GM12878 (cell line): ENCODE data around the gene TEN1. TPM values are rescaled to one million over a fixed set of nuclear protein-coding genes. Genes with fewer than 3 reads are reported as not detected.

Experiments
- ATAC-seq: fragments of 200-7000 bp; cut with Tn5 transposase; 3 replicates; pipeline ENCODE4 v1.9.1; 2020; ENCODE audit warnings: mild to moderate bottlenecking, moderate library complexity
- BruUV-seq: library from RNA; stranded (reverse); fragments of 400-500 nt; replicated peaks from 2 replicates; lab custom pipeline; 2021; lab: Mats Ljungman, UMichigan
- CTCF ChIA-PET: fragments of 300-600 bp; sonication (Branson Sonifier 250); formaldehyde crosslinking; extraction: SDS; loops from one replicate; lab custom pipeline; 2021; ENCODE audit warnings: inconsistent platforms; lab: Yijun Ruan, JAX
- POLR2A ChIA-PET: fragments of 350-600 bp; formaldehyde crosslinking; extraction: SDS; loops from one replicate; lab custom pipeline; 2021; ENCODE audit warnings: inconsistent platforms; lab: Charles Lee
- RAD21 ChIA-PET: fragments of 300-600 bp; sonication (Branson Sonifier 250); formaldehyde crosslinking; loops from one replicate; lab custom pipeline; 2023; ENCODE audit warnings: antibody characterized with exemption; ENCODE audit not compliant: unreplicated experiment; lab: Charles Lee
- SMC1A ChIA-PET: fragments of 300-600 bp; sonication (Branson Sonifier 250); formaldehyde crosslinking; loops from one replicate; lab custom pipeline; 2023; ENCODE audit not compliant: unreplicated experiment, uncharacterized antibody; lab: Charles Lee
- DNase-seq: peaks from one replicate; pipeline ENCODE4 v3.0.0-alpha.2; 2011; ENCODE audit warnings: low read depth, low spot score
- FAIRE-seq: peaks from 3 replicates; lab custom pipeline; 2011; peaks lifted over from hg19 to GRCh38; lab: Jason Lieb, UNC
- H2AFZ ChIP-seq: 2 replicates; pipeline ENCODE4 v1.6.0; 2011; ENCODE audit warnings: low read depth, low read length, control low read depth; ENCODE audit not compliant: control insufficient read depth
- H3K27ac ChIP-seq: 2 replicates; pipeline ENCODE4 v1.5.1; 2011; ENCODE audit warnings: control low read depth; ENCODE audit not compliant: control insufficient read depth, insufficient read depth
- H3K27me3 ChIP-seq, 2 experiments: replicated peaks in 1 of 2; 2 replicates each; pipeline versions ENCODE4 v1.6.0 to v1.6.1; 2011; ENCODE audit warnings: low read length in 1 of 2; ENCODE audit not compliant: control insufficient read depth in 2 of 2, insufficient read depth in 2 of 2
- H3K36me3 ChIP-seq, 2 experiments: 2 replicates each; pipeline ENCODE4 v1.5.1; 2011; ENCODE audit warnings: low read length in 1 of 2; ENCODE audit not compliant: control insufficient read depth in 2 of 2, insufficient read depth in 2 of 2
- H3K4me1 ChIP-seq: 2 replicates; pipeline ENCODE4 v1.6.1; 2011; ENCODE audit warnings: mild to moderate bottlenecking, low read length, moderate library complexity, mixed read lengths; ENCODE audit not compliant: control insufficient read depth, insufficient read depth
- H3K4me2 ChIP-seq: 2 replicates; pipeline ENCODE4 v1.6.0; 2011; ENCODE audit warnings: control low read depth; ENCODE audit not compliant: control insufficient read depth, insufficient read depth
- H3K4me3 ChIP-seq: fragments of 200-600 bp; sonication (generic); 2 replicates; pipeline ENCODE4 v1.5.1; 2016
- H3K79me2 ChIP-seq: 2 replicates; pipeline ENCODE4 v1.6.0; 2011; ENCODE audit warnings: low read length; ENCODE audit not compliant: control insufficient read depth, insufficient read depth
- H3K9ac ChIP-seq: 2 replicates; pipeline ENCODE4 v1.8.0; 2011; ENCODE audit warnings: low read length, control low read depth, mixed read lengths; ENCODE audit not compliant: control insufficient read depth, insufficient read depth
- H3K9me3 ChIP-seq: replicated peaks from 3 replicates; pipeline ENCODE4 v1.5.1; 2011; ENCODE audit warnings: mild to moderate bottlenecking, low read length; ENCODE audit not compliant: control insufficient read depth, insufficient read depth
- H4K20me1 ChIP-seq: 2 replicates; pipeline ENCODE4 v1.6.0; 2011; ENCODE audit not compliant: control insufficient read depth, insufficient read depth
- CHD1 ChIP-seq: IDR thresholded peaks from 2 replicates; pipeline ENCODE4 v1.6.1; 2012; ENCODE audit warnings: low read depth, low read length, improper control_type of control experiment
- HCFC1 ChIP-seq: fragments of 150-350 bp; IDR thresholded peaks from 2 replicates; pipeline ENCODE4 v1.6.1; 2014; ENCODE audit warnings: low read length
- JUND ChIP-seq: IDR thresholded peaks from 2 replicates; pipeline ENCODE4 v1.6.1; 2012; ENCODE audit warnings: low read depth, mild to moderate bottlenecking, low read length, improper control_type of control experiment, moderate library complexity
- LARP7 ChIP-seq: fragments of 450-650 bp; IDR thresholded peaks from 2 replicates; pipeline ENCODE4 v1.6.1; 2017; ENCODE audit warnings: mild to moderate bottlenecking
- POLR2A ChIP-seq: IDR thresholded peaks from 2 replicates; pipeline ENCODE4 v1.6.1; 2011; ENCODE audit warnings: low read depth, mild to moderate bottlenecking, low read length
- POU2F2 ChIP-seq: IDR thresholded peaks from 3 replicates; pipeline ENCODE4 v1.6.1; 2011; ENCODE audit warnings: low read depth, mild to moderate bottlenecking, low read length, borderline replicate concordance
- RFX5 ChIP-seq: IDR thresholded peaks from 2 replicates; pipeline ENCODE4 v1.6.1; 2011; ENCODE audit warnings: low read depth, low read length, improper control_type of control experiment
- RUNX3 ChIP-seq: IDR thresholded peaks from 2 replicates; pipeline ENCODE4 v1.6.1; 2012; ENCODE audit warnings: low read length, inconsistent platforms
- SMC3 ChIP-seq: IDR thresholded peaks from 2 replicates; pipeline ENCODE4 v1.6.1; 2011; ENCODE audit warnings: low read length, improper control_type of control experiment, borderline replicate concordance
- SUPT20H ChIP-seq: IDR thresholded peaks from 2 replicates; pipeline ENCODE4 v1.6.1; 2011; ENCODE audit warnings: low read depth, mild to moderate bottlenecking, low read length, moderate library complexity, borderline replicate concordance; ENCODE audit not compliant: control insufficient read depth
- ZBED1 ChIP-seq: IDR thresholded peaks from 2 replicates; pipeline ENCODE4 v1.6.1; 2016; ENCODE audit warnings: borderline replicate concordance
- ZBTB4 ChIP-seq: fragments of 450-650 bp; formaldehyde crosslinking; IDR thresholded peaks from 2 replicates; pipeline ENCODE4 v1.4.0; 2022; ENCODE audit warnings: mild to moderate bottlenecking, moderate library complexity
- ZNF24 ChIP-seq: fragments of 450-650 bp; IDR thresholded peaks from 2 replicates; pipeline ENCODE4 v1.6.1; 2017; ENCODE audit warnings: antibody characterized with exemption, mild to moderate bottlenecking
- WGBS: methylation state at CpG from one replicate; pipeline ENCODE4 v1.1.6; 2016; ENCODE audit warnings: low lambda C conversion rate; ENCODE audit not compliant: insufficient replicate concordance, insufficient coverage; ENCODE audit errors: missing lambda C conversion rate; 5-methylcytosine and 5-hydroxymethylcytosine counted together
- in situ Hi-C: fragments of 300-500 bp; cut with MboI; formaldehyde crosslinking; loops from 9 replicates; pipeline ENCODE4 v1.14.3; 2018; ENCODE audit warnings: mixed read lengths
- intact Hi-C: fragments of 100-400 bp; cut with micrococcal nuclease; formaldehyde crosslinking; loops from one replicate; pipeline ENCODE4 v1.14.2; 2022; ENCODE audit not compliant: unreplicated experiment
- polyA plus RNA-seq, 11 experiments: library from polyadenylated mRNA; depleted of rRNA in 4 of 11; unstranded in 6 of 11; stranded (reverse) in 5 of 11; fragments of >200 nt; fragmentation: Nextera tagmentation in 4 of 11; fragmentation: Illumina TruSeq in 1 of 11; extraction: Ambion mirVana in 4 of 11; extraction: Trizol in 1 of 11; gene quantifications; 1 replicate in 1 of 11; 2 replicates in 10 of 11; pipeline versions ENCODE4 v1.2.1 to v1.2.3, GENCODE V29; 2011 to 2016; ENCODE audit warnings: inconsistent platforms in 2 of 11, missing spikeins in 2 of 11, low read depth in 1 of 11
- total RNA-seq, 4 experiments: library from RNA; depleted of rRNA in 3 of 4; stranded (reverse); fragments of >200 nt in 3 of 4; fragmentation: Illumina TruSeq in 1 of 4; extraction: Trizol in 1 of 4; gene quantifications; 2 replicates each; pipeline versions ENCODE4 v1.2.1 to v1.2.3, GENCODE V29; 2013 to 2021
- TF ChIP-seq, protein P1 (sequence below): fragments of 450-650 bp; conservative IDR thresholded peaks from 2 replicates; pipeline ENCODE4 v1.6.1; 2017; ENCODE audit warnings: mild to moderate bottlenecking, moderate library complexity
- TF ChIP-seq, protein P2 (sequence below): fragments of 150-350 bp; IDR thresholded peaks from 2 replicates; pipeline ENCODE4 v1.6.1; 2016; ENCODE audit warnings: low read depth, low read length

Gene TEN1
- total and polyA plus RNA-seq, 10 of the 15 experiments (the other 5 are each of a cell fraction or from before 2014, with no cell fraction given): 1.1 to 33.1 (median 17.4) TPM

DNA sequence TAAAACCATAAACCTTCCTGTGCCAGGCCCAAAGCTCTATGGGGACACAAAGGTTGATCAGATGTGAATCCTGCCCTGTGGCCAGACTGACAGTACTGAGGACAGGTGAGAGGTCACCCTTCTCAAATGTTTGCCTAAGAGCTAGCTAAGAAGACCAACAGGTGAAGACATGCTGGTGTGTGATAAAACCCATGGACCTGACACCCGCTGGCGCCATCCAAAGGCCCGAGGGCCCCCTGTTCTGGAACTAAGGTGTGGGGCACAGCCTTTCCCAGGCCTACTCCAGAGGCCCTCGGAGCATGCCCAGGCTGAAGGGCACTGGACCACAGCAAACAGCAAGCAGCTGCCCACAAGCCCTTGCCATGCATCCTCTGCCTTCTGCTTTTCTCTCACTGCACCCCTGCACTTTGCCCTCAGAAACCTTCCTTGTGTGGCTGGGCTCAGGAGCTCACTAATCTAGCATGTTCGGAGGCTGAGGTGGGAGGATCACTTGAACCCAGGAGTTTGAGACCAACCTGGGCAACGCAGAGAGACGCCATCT is 16.4 kb downstream of the TEN1 start:
- Histone ChIP-seq H3K79me2 (no peaks in the 10 kb centered on the region), H4K20me1 (no peaks in the 10 kb centered on the region), H3K4me3 (no peak overlapping the region), H3K27me3 (no peaks in the 10 kb centered on the region), H3K27ac (no peak overlapping the region), H2AFZ (no peak overlapping the region), H3K9ac (no peak overlapping the region), H3K9me3 (no peaks in the 10 kb centered on the region), H3K36me3 (peaks cover 3 to 4% of the 10 kb centered on the region in 2 experiments; a peak in 3 of 4 replicates), H3K4me2 (no peak overlapping the region), H3K4me1 (peaks cover 25% of the 10 kb centered on the region)
- ChIA-PET SMC1A (interaction anchor here (0.9 to 1.9 kb wide), 2 partner anchors 11 to 92 kb away, joined by 3 to 6 read pairs; no protein-coding TSS in a partner anchor), POLR2A (interaction anchor here (0.6 to 2.9 kb wide), 2 partner anchors 13 to 15 kb away, joined by 3 to 24 read pairs; no protein-coding TSS in a partner anchor), RAD21 (interaction anchor here (1.4 to 1.8 kb wide), 2 partner anchors 9 to 90 kb away, joined by 3 read pairs; partner anchors contain the start of gene MRPL38), CTCF (interaction anchor here (0.6 to 10.7 kb wide), 3 partner anchors 17 to 188 kb away, joined by 3 to 70 read pairs (median 3); partner anchors contain the start of genes ACOX1 and TEN1)
- no peak for ATAC-seq
- DNase-seq: no peak
- 98% methylated on average over 7 of the region's 7 CpGs for WGBS
- intact Hi-C loops (loop anchor here (5.0 kb wide), 1 partner anchor 53 kb away; the partner anchor contains the start of gene FBF1), in situ Hi-C loops (no loop called here)
- FAIRE-seq: no peak
- TF ChIP-seq, protein P1, sequence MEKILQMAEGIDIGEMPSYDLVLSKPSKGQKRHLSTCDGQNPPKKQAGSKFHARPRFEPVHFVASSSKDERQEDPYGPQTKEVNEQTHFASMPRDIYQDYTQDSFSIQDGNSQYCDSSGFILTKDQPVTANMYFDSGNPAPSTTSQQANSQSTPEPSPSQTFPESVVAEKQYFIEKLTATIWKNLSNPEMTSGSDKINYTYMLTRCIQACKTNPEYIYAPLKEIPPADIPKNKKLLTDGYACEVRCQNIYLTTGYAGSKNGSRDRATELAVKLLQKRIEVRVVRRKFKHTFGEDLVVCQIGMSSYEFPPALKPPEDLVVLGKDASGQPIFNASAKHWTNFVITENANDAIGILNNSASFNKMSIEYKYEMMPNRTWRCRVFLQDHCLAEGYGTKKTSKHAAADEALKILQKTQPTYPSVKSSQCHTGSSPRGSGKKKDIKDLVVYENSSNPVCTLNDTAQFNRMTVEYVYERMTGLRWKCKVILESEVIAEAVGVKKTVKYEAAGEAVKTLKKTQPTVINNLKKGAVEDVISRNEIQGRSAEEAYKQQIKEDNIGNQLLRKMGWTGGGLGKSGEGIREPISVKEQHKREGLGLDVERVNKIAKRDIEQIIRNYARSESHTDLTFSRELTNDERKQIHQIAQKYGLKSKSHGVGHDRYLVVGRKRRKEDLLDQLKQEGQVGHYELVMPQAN: no peak
- no peak for TF ChIP-seq POU2F2
- no peak for TF ChIP-seq RFX5
- no peak for TF ChIP-seq ZBED1
- TF ChIP-seq SMC3: no peak
- TF ChIP-seq CHD1: no peak
- no peak for TF ChIP-seq JUND
- TF ChIP-seq ZNF24: no peak
- TF ChIP-seq HCFC1: no peak
- no peak for TF ChIP-seq SUPT20H
- no peak for TF ChIP-seq LARP7
- no peak for TF ChIP-seq POLR2A
- TF ChIP-seq, protein P2, sequence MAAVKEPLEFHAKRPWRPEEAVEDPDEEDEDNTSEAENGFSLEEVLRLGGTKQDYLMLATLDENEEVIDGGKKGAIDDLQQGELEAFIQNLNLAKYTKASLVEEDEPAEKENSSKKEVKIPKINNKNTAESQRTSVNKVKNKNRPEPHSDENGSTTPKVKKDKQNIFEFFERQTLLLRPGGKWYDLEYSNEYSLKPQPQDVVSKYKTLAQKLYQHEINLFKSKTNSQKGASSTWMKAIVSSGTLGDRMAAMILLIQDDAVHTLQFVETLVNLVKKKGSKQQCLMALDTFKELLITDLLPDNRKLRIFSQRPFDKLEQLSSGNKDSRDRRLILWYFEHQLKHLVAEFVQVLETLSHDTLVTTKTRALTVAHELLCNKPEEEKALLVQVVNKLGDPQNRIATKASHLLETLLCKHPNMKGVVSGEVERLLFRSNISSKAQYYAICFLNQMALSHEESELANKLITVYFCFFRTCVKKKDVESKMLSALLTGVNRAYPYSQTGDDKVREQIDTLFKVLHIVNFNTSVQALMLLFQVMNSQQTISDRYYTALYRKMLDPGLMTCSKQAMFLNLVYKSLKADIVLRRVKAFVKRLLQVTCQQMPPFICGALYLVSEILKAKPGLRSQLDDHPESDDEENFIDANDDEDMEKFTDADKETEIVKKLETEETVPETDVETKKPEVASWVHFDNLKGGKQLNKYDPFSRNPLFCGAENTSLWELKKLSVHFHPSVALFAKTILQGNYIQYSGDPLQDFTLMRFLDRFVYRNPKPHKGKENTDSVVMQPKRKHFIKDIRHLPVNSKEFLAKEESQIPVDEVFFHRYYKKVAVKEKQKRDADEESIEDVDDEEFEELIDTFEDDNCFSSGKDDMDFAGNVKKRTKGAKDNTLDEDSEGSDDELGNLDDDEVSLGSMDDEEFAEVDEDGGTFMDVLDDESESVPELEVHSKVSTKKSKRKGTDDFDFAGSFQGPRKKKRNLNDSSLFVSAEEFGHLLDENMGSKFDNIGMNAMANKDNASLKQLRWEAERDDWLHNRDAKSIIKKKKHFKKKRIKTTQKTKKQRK: no peak
- no peak for TF ChIP-seq RUNX3
- TF ChIP-seq ZBTB4: no peak
- BruUV-seq: no TSS peak
